Measurements from ENCODE around the gene TEKT2.

DNA sequence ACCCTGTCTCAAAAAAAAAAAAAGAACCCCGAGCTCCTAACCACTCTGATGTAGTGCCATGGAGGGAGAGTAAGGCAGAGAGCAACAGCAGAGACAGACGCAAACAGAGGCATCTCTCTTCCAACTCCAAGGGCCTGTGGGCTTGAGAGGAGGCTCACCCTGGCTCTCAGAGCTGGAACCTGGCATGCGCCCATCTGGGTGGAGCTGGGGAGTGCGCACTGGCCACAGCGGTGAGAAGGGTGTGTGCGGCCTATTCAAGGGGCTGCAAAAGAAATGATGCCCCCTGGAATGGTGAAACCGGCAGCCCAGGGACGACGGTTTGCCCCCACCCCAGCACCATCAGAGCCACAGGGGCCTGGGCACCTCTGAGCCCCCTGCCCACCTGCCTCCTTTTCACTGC, 23.5 kb downstream of the TEKT2 start:
- TF ChIP-seq, protein P1, sequence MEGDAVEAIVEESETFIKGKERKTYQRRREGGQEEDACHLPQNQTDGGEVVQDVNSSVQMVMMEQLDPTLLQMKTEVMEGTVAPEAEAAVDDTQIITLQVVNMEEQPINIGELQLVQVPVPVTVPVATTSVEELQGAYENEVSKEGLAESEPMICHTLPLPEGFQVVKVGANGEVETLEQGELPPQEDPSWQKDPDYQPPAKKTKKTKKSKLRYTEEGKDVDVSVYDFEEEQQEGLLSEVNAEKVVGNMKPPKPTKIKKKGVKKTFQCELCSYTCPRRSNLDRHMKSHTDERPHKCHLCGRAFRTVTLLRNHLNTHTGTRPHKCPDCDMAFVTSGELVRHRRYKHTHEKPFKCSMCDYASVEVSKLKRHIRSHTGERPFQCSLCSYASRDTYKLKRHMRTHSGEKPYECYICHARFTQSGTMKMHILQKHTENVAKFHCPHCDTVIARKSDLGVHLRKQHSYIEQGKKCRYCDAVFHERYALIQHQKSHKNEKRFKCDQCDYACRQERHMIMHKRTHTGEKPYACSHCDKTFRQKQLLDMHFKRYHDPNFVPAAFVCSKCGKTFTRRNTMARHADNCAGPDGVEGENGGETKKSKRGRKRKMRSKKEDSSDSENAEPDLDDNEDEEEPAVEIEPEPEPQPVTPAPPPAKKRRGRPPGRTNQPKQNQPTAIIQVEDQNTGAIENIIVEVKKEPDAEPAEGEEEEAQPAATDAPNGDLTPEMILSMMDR (IDR thresholded peaks at IDR 0.05): no peak
- TF ChIP-seq POLR2A (IDR thresholded peaks at IDR 0.05) (no peak), POLR2AphosphoS5 (IDR thresholded peaks at IDR 0.05) (no peak)

All from breast epithelium (tissue), 3 donors.